ENCODE data around the gene GAL. TPM values are rescaled to one million over a fixed set of nuclear protein-coding genes. Genes with fewer than 3 reads are reported as not detected.

Gene GAL
- total RNA-seq, 2 donors from 2014 or later, result not detected

DNA sequence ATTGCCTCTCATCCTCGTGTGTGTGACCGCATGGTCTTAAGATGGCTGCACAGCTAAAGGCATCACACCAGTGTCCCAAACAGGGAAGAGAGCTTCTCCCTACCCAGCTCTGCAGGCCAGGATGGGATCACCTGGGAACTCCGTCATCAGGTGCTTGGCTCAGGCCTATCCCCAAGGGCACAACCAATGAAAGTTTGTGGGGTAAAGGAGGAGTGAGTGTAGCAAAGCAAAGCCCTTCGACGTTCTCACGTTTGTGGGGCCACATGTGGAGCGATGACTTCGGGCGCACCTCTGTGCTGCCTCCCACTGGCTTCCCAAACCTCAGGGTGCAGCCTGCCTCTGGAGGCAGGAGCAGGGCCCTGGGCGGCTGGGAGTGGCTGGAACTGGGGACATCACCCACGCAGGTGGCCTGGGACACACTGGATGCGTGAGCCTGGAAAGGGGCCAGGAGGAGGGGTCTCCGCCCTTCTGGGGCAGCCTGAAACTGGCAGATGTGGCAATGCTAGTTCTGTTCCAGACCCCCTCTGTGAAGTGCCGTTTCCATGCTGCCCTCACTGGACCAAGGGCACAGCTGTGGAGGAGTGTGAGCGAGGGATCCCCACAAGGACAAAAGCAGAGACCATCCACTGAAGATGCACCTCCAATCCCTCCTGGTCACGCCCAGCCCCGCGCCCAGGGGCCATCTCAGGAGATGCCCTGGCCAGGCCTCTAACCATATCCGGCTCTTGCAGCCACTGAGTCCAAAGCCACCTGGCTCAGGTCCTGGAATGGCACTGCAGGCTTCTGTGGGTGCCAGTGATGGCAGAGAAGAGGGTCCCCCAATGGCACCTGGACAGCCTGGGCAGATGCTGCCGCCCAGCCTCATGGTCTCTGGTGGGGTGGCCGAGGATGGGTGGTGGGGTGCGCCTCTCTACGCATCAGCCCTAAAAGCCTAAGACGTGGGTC is 30.6 kb upstream of the GAL start:
- H3K9me3 ChIP-seq, result peaks cover 0 to 13% of the 10 kb centered on the region in 2 donors
- H3K36me3 ChIP-seq, result no peaks in the 10 kb centered on the region
- no peak overlapping the region for H3K4me3 ChIP-seq
- H3K27me3 ChIP-seq, result no peaks in the 10 kb centered on the region
- H3K27ac ChIP-seq, result no peak overlapping the region
- no peaks in the 10 kb centered on the region for H3K4me1 ChIP-seq
- no peak for DNase-seq (ENCODE audit: low spot score)
- TF ChIP-seq, protein P1, sequence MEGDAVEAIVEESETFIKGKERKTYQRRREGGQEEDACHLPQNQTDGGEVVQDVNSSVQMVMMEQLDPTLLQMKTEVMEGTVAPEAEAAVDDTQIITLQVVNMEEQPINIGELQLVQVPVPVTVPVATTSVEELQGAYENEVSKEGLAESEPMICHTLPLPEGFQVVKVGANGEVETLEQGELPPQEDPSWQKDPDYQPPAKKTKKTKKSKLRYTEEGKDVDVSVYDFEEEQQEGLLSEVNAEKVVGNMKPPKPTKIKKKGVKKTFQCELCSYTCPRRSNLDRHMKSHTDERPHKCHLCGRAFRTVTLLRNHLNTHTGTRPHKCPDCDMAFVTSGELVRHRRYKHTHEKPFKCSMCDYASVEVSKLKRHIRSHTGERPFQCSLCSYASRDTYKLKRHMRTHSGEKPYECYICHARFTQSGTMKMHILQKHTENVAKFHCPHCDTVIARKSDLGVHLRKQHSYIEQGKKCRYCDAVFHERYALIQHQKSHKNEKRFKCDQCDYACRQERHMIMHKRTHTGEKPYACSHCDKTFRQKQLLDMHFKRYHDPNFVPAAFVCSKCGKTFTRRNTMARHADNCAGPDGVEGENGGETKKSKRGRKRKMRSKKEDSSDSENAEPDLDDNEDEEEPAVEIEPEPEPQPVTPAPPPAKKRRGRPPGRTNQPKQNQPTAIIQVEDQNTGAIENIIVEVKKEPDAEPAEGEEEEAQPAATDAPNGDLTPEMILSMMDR (IDR thresholded peaks at IDR 0.05), result no peak

DNA sequence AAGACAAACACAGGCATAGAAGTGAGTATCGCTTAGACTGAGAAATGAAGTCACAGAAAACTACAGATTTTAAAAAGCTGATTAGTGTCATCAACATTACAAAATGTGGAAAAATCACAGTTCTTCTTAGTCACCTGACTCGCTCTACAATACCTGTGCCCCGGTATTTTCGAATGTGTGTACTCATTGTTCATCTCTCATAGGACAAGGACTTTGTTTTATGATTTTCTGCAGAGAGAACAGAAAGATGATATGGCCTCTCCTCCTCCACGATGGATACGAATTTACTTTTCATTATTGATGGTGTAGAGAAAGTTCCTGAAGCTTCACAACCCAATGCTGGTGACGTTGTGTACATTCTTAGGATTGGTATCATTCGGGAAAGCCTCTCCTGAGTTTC is 29.4 kb upstream of the GAL start:
- TF ChIP-seq, protein P1 (IDR thresholded peaks at IDR 0.05), result no peak
- H3K9me3 ChIP-seq, result peaks cover 0 to 13% of the 10 kb centered on the region in 2 donors

DNA sequence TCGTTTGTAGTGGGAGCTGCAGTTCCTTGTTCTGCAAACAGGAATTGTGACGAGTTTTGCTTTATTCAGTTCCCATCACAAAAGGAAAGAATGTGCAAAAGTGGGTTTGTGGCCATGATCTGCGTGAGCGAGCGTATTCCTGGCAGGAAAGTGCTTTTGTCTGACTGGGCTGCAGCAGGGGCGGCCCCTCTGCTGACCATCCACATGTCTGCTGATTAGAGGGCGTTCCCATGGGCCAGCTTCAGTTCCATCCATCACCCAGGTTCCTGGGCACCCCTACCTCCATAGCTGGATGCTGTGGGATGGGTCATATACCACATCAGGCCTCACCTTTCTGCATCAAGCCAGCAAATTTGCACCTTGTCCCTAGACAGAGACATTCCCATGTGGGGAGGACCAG is 28.9 kb upstream of the GAL start:
- Histone ChIP-seq H3K36me3 (no peaks in the 10 kb centered on the region), H3K4me3 (no peak overlapping the region), H3K27ac (no peak overlapping the region), H3K27me3 (no peaks in the 10 kb centered on the region), H3K4me1 (peaks cover 0 to 7% of the 10 kb centered on the region in 2 donors), H3K9me3 (peaks cover 0 to 13% of the 10 kb centered on the region in 2 donors)
- TF ChIP-seq, protein P1 (IDR thresholded peaks at IDR 0.05), result no peak
- DNase-seq (ENCODE audit: low spot score), result no peak

More for the DNA sequence above, 29.4 kb upstream of the GAL start:
- Histone ChIP-seq H3K4me1 (peaks cover 0 to 7% of the 10 kb centered on the region in 2 donors), H3K27me3 (no peaks in the 10 kb centered on the region), H3K27ac (no peak overlapping the region), H3K36me3 (no peaks in the 10 kb centered on the region), H3K4me3 (no peak overlapping the region)
- DNase-seq (ENCODE audit: low spot score), result no peak

DNA sequence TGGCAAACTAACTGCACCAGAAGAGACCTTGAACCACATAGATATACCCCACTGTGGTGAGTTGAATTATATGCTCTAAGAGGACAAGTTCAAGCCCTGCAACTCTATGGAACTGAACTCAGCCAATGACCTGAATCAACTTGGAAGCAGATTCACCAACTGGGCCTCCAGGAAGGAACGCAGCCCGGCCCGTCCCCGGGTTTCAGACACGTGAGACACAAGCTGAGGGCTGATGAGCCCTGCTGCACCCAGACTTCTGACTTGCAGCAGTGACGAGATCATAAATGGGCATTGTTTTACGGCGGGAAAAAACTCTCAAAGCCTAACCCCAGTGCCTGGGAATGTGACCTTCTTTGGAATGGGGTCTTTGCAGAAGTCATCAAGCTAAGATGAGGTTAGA is 28.5 kb upstream of the GAL start:
- H3K4me1 ChIP-seq, result peaks cover 0 to 7% of the 10 kb centered on the region in 2 donors
- no peaks in the 10 kb centered on the region for H3K27me3 ChIP-seq
- H3K36me3 ChIP-seq, result no peaks in the 10 kb centered on the region
- no peak for DNase-seq (ENCODE audit: low spot score)
- H3K4me3 ChIP-seq, result no peak overlapping the region
- peaks cover 0 to 13% of the 10 kb centered on the region in 2 donors for H3K9me3 ChIP-seq
- TF ChIP-seq, protein P1 (IDR thresholded peaks at IDR 0.05), result no peak
- H3K27ac ChIP-seq, result no peak overlapping the region

DNA sequence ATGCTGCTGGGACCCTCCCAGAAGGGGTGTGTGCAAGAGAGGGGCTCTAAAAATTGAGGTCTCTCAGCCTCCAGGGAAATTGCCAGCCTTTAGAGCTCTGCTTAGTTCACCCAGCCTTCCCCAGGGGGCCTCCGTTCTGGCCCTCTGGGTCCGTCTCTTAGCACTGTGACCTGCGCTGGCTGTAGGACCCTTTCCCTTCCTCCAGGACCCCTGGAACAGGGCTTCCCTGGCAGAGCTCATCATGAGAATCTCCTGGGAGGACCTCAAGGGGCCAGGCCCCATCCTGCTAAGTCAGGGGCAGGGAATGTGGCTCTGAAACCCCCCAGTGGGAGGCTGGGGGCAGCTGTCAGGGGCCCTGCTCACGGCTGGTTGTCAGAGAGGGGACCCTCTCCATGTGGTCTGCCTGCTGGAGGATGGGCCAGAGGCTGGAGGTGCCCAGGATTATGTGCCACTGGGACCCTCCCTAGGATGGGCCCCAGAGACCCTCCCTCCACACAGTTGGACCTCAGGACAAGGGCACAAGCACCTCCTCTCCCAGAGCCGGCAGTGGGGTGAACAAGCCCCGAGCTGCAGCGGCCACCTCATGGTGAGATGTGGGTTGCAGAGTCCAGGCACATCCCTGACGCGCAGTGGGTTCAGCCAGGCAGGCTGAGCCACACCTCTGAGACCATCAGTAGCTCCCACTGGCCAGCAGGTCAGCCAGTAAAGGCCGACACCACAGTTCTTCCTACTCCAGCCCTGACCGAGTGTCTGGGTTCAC is 27.1 kb upstream of the GAL start:
- Histone ChIP-seq H3K4me3 (no peak overlapping the region), H3K27ac (no peak overlapping the region), H3K27me3 (no peaks in the 10 kb centered on the region), H3K36me3 (no peaks in the 10 kb centered on the region), H3K4me1 (peaks cover 0 to 7% of the 10 kb centered on the region in 2 donors), H3K9me3 (peaks cover 0 to 13% of the 10 kb centered on the region in 2 donors)
- TF ChIP-seq, protein P1 (IDR thresholded peaks at IDR 0.05), result no peak
- DNase-seq (ENCODE audit: low spot score), result no peak

All from right atrium auricular region (tissue), 2 donors.